Neural cell (in vitro differentiated cells): ENCODE data around the gene MMADHC.

Experiments used
- POLR2AphosphoS5 ChIP-seq: IDR thresholded peaks from 2 replicates; pipeline ENCODE4 v1.6.1; 2012
- TF ChIP-seq, protein P1 (sequence below): fragments of 450-650 bp; IDR thresholded peaks from 2 replicates; pipeline ENCODE4 v1.5.1; 2014; ENCODE audit warnings: antibody characterized with exemption, mild to moderate bottlenecking, moderate library complexity; ENCODE audit not compliant: poor library complexity, severe bottlenecking
- TF ChIP-seq, protein P2 (sequence below): IDR thresholded peaks from 2 replicates; pipeline ENCODE4 v1.6.1; 2012; ENCODE audit warnings: borderline replicate concordance

DNA sequence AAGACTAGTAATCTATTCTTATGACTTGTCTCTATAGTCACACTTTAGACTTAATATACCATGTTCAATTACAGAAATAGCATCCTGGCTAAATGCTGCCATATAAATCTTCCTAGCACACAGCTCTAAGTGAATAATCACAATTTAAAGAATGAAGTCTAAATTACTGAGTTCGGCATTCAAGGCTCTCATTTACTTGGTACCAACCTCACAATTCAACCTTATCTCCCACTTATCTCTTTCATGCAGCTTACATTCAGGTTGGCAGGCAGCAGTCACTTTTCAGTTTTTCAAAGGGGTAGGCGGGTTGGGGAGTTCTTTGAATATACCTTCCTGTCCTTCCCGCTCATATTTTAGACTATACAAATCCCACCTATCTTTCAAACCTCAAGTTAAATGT, 1.5 kb downstream of the MMADHC start:
- TF ChIP-seq, protein P1, sequence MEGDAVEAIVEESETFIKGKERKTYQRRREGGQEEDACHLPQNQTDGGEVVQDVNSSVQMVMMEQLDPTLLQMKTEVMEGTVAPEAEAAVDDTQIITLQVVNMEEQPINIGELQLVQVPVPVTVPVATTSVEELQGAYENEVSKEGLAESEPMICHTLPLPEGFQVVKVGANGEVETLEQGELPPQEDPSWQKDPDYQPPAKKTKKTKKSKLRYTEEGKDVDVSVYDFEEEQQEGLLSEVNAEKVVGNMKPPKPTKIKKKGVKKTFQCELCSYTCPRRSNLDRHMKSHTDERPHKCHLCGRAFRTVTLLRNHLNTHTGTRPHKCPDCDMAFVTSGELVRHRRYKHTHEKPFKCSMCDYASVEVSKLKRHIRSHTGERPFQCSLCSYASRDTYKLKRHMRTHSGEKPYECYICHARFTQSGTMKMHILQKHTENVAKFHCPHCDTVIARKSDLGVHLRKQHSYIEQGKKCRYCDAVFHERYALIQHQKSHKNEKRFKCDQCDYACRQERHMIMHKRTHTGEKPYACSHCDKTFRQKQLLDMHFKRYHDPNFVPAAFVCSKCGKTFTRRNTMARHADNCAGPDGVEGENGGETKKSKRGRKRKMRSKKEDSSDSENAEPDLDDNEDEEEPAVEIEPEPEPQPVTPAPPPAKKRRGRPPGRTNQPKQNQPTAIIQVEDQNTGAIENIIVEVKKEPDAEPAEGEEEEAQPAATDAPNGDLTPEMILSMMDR: no peak
- no peak for TF ChIP-seq POLR2AphosphoS5
- TF ChIP-seq, protein P2, sequence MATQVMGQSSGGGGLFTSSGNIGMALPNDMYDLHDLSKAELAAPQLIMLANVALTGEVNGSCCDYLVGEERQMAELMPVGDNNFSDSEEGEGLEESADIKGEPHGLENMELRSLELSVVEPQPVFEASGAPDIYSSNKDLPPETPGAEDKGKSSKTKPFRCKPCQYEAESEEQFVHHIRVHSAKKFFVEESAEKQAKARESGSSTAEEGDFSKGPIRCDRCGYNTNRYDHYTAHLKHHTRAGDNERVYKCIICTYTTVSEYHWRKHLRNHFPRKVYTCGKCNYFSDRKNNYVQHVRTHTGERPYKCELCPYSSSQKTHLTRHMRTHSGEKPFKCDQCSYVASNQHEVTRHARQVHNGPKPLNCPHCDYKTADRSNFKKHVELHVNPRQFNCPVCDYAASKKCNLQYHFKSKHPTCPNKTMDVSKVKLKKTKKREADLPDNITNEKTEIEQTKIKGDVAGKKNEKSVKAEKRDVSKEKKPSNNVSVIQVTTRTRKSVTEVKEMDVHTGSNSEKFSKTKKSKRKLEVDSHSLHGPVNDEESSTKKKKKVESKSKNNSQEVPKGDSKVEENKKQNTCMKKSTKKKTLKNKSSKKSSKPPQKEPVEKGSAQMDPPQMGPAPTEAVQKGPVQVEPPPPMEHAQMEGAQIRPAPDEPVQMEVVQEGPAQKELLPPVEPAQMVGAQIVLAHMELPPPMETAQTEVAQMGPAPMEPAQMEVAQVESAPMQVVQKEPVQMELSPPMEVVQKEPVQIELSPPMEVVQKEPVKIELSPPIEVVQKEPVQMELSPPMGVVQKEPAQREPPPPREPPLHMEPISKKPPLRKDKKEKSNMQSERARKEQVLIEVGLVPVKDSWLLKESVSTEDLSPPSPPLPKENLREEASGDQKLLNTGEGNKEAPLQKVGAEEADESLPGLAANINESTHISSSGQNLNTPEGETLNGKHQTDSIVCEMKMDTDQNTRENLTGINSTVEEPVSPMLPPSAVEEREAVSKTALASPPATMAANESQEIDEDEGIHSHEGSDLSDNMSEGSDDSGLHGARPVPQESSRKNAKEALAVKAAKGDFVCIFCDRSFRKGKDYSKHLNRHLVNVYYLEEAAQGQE: no peak
